ENCODE measurements around the gene CARD16.

The CARD16 gene

DNA sequence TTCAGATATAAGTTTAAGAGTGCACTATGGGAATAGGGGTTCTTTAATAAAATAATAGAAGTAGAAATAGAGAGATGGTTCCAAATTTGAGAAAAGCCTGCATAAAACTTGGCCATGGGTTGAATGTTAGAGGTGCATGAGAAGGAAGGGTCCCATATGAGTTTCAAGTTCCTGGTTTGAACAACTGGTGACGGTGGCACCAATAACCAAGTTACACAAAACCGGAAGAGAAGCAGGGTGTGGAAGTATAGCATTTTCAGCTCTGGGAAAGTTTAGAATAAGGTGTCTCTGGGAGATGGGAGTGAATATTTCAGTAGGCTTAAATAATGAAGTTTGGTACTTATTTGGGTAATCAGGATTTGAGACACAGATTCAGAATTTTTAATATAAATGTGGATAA lies 12.6 kb downstream of the CARD16 start:
- no peak overlapping the region for H3K4me3 ChIP-seq (ENCODE audit: low read length)
- TF ChIP-seq ZNF274 (IDR thresholded peaks at IDR 0.05; ENCODE audit: low read depth, low read length): no peak

DNA sequence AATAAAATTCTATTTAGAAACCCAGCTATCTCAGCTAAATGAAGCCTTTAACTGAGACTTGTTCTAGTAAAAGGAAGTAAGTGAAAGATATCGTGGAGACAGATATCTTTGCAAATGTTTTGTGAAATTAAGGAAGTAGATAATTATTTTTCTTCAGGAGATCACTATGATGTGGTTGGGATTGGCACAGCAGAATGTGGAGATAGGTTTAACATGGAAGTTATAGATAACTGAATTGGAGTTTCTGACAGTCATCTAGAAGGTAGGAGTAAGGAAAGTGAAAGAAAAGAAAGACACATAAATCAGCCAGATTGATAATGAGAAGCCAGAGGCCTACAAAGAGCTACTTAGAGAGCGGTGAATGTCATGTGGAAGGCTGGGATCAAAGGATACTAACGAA lies 17.5 kb downstream of the CARD16 start:
- no peak overlapping the region for H3K4me3 ChIP-seq (ENCODE audit: low read length)
- no peak for TF ChIP-seq ZNF274 (IDR thresholded peaks at IDR 0.05; ENCODE audit: low read depth, low read length)

DNA sequence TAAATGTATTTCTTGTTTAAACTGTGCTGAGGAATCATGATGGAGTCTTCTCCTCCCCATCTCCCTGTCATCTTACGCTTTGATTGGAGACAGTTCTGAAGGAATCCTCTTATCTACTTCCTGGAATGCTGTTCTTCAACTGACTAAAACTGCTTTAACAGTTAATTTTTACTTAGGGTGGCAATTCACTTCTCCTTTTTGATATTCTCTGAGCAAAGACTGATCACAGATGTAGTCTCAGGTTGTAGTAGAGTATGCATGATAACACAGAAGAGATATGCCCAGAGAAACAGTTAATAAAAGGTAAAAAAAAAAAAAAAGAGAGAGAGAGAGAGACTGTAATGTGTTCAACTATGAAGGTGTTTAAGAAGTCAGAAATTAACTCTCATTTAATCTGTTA lies 20.7 kb downstream of the CARD16 start:
- no peak overlapping the region for H3K4me3 ChIP-seq (ENCODE audit: low read length)
- TF ChIP-seq ZNF274 (IDR thresholded peaks at IDR 0.05; ENCODE audit: low read depth, low read length): no peak

DNA sequence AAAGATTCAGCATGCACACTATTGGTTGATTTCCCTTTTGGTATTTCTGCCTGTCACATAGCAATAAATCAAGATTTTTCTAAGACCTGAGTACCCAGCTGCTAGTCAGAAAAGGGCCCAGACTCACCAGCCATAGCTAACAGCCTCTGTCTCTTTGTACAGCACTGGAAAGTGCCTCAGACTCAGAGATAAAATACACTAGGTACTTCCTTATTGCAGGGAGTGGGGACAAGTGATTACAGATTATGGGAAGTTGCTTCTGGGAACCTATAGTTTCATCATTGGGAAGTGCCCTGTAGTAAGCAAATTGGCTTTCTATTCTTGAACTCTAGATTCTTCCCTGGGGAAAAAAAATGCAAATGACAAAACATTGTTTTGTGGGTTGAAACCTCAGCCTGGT lies 22.1 kb downstream of the CARD16 start, which contains the start of gene CASP5:
TSS of gene CASP5 (minus strand) at position 166 of the 400 bp plus-strand sequence. CDS start at position 134, 32 bp downstream.
- H3K4me3 ChIP-seq (ENCODE audit: low read length): no peak within 1 kb of the TSS
- no peak for TF ChIP-seq ZNF274 (IDR thresholded peaks at IDR 0.05; ENCODE audit: low read depth, low read length)

DNA sequence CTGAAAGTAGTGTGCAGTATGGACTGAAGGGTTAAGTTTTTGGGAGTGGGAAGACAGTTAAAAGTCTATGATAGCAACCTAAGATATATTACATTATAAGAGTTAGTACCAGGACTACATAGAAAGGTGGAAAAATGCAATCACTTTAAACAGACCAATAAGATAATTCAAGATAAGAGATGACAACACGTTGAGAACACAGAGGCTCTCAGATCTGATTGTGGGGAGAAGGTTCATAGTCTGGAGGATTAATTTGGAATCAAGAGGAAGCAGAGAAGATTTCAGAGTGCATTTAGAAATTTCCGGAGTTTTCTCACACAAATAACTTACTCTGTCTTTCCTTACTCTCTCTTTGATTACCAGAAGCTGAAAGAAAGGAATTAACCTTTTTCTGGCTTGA lies 22.6 kb downstream of the CARD16 start:
- no peak overlapping the region for H3K4me3 ChIP-seq (ENCODE audit: low read length)
- TF ChIP-seq ZNF274 (IDR thresholded peaks at IDR 0.05; ENCODE audit: low read depth, low read length): no peak

DNA sequence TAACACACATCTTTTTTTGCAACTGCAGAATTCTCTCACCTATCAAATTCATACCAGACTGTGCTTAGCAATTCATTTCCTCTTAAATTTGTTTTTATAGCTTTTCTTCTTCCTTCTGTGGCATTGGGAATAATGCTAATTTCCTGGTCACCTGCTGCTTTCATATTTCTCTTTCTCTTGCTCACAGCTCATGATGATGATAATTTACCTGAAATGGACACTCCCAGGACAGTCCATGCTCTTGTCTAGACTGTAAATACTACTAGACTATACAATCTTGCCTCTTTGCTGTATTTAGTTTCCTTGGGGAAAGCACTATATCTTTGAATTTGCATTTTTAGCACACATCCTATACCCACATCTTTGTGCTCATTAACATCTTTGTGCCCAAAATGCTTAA lies 37.7 kb downstream of the CARD16 start:
- no peak overlapping the region for H3K4me3 ChIP-seq (ENCODE audit: low read length)
- no peak for TF ChIP-seq ZNF274 (IDR thresholded peaks at IDR 0.05; ENCODE audit: low read depth, low read length)

DNA sequence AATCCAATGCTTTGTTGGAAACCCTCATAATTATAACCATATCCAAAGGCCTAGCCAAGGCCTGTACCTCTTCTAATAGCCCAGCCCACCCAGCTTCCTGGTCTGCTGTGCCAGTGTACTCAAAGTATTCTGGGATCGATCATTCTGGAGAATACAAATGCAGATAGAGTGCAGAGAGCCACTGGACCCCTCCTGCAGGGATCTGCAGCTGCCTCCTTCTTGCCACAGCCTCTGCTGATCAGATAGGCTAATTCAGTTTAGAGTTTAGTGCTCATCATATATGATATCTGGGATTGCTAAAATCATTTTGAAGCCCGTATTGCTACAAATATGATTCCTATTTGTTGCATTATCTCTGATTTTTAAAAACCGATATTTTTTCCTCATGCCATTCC lies 39.7 kb downstream of the CARD16 start:
- no peak for TF ChIP-seq ZNF274 (IDR thresholded peaks at IDR 0.05; ENCODE audit: low read depth, low read length)
- H3K4me3 ChIP-seq (ENCODE audit: low read length): no peak overlapping the region

DNA sequence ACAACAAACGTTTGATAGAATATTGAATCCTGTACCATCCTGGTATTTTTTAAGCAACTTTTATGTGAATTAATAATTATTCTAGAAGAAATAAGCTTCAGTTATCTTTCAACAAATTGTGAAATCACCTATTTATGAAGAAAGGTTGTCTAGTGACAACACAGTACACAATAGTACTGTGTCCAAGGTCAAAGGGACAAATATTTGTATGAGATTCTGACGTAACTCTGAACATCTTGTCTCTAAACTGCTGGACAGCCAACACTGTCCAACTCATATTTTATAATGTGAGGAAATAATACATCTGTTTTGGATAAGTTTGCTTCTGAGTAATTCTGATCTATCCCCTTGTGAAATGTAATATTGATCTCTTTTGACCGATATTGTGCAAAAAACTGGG lies 41.1 kb downstream of the CARD16 start:
- no peak overlapping the region for H3K4me3 ChIP-seq (ENCODE audit: low read length)
- no peak for TF ChIP-seq ZNF274 (IDR thresholded peaks at IDR 0.05; ENCODE audit: low read depth, low read length)

DNA sequence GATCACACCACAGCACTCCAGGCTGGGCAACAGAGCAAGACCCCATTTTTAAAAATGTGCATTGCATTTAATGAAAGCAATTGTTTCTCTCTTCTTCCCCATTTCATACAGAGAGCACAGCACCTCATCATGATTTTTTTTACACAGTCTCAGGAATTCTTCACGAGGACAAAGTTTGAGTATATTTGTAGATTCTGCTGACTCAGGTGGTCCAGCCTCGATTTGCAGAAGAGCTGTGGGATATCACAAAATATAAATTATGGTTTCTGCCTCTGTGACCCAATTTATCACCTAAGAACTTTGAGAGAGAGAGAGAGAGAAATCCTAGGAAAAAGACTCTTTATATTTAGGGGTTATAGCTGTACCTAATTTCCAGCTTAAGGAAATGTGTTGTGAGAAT lies 42.0 kb downstream of the CARD16 start:
- H3K4me3 ChIP-seq (ENCODE audit: low read length): no peak overlapping the region
- no peak for TF ChIP-seq ZNF274 (IDR thresholded peaks at IDR 0.05; ENCODE audit: low read depth, low read length)

DNA sequence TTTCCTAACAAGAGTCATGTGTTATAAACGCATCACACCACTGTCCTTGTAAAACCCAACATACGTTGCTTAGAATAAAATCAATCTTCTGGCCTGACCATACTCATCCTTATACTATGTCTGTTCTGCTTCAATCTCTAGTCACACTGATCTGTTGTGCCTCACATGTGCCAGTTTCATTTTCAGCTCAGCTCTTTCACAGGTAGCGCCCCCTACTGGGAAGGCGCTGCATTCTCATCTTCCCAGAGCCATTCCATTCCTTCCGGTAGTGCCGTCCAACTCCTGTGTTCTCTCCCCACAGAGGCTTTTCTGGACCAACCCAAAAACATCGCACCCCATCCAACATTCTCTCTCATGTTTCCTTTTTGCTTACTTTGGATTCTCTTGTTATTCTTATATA lies 44.3 kb downstream of the CARD16 start:
- no peak overlapping the region for H3K4me3 ChIP-seq (ENCODE audit: low read length)
- TF ChIP-seq ZNF274 (IDR thresholded peaks at IDR 0.05; ENCODE audit: low read depth, low read length): no peak

DNA sequence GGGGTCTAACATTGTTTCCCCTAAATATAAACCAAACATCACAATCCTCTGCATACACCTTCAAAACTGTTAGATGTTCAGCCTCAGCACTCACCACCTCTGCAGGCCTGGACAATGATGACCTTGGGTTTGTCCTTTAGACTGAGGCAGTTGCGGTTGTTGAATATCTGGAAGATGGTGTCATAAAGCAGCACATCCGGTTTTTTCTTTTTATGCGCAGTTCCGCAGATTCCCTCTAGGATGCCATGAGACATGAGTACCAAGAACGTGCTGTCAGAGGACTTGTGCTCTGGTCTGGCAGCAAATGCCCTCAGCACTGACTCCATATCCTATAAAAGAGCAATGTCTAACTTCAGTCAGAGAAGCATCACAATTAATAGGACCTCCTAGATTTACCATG lies 45.0 kb downstream of the CARD16 start:
- no peak for TF ChIP-seq ZNF274 (IDR thresholded peaks at IDR 0.05; ENCODE audit: low read depth, low read length)
- H3K4me3 ChIP-seq (ENCODE audit: low read length): no peak overlapping the region

DNA sequence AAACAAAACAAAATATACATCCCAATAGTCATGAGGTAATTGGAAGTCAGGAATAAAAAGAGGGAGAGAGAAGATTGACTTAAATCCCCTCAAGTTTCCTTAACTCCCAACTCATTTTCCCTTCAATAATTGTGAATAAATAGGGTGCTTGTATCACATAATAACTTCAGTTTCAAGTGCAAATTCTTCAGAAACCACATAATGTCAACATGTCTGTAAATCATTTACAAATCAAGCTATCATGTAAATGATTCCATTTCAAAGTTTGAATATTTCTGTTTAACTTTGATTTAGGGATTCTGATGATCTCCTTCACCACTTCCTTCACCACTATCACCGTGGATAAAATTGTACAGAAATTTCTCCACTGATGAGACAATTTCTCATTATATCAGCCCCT lies 45.4 kb downstream of the CARD16 start:
- no peak for TF ChIP-seq ZNF274 (IDR thresholded peaks at IDR 0.05; ENCODE audit: low read depth, low read length)
- H3K4me3 ChIP-seq (ENCODE audit: low read length): no peak overlapping the region

DNA sequence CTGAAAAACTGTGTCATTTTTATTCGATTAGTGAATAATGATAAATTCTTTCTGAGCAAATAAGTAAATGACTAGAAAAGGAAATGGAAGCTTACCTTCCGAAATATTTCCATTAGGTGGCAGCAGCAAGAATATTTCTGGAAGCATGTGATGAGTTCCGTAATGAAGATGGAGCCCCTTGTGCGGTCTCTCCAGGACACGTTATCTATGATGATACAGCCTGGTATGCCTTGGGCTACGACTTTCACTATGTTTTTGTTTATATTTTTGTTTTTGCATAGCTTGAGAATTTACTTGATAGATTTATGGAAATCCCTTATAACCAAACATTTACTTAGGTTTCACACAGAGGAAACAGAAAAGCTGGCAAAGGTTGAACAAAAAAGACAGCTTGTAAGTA lies 47.8 kb downstream of the CARD16 start:
- no peak overlapping the region for H3K4me3 ChIP-seq (ENCODE audit: low read length)
- no peak for TF ChIP-seq ZNF274 (IDR thresholded peaks at IDR 0.05; ENCODE audit: low read depth, low read length)

DNA sequence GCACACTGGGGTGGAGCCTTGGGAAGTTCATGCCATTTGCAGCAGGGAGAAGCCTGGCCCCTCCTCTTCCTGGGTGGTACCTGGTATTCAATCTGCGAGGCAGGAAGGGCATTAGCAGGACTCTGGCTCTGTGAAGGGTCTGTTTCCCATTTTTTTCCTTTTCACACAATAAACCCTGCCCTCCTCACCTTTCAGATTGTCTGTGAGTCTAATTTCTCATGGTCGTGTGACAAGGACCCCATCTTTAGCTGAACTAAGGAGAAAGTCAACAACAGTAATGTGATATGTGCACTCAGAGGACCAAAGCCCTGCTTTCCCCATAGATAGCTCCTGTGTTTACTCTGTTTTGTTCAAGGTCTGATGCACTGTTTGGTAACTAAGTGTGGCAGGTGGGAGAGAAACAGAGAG lies 50.1 kb downstream of the CARD16 start:
- no peak overlapping the region for H3K4me3 ChIP-seq (ENCODE audit: low read length)
- no peak for TF ChIP-seq ZNF274 (IDR thresholded peaks at IDR 0.05; ENCODE audit: low read depth, low read length)

DNA sequence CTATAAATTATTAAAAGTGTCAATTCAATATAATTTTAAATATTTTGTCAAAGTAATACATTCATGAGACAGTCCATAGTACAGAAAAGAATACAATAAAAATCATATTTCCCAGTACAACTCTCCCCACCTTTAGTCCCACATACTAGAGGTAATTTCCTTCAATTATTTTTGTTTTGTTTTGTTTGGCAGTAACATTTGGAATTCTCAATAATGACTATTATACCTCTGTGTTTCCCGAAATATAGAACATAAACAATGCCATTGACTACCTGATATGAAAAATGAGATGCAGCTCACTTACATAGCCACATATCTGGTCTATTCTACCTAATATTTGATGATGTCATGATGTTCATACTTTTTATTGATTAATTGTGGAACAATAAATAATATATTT lies 52.4 kb downstream of the CARD16 start:
- TF ChIP-seq ZNF274 (IDR thresholded peaks at IDR 0.05; ENCODE audit: low read depth, low read length): no peak
- no peak overlapping the region for H3K4me3 ChIP-seq (ENCODE audit: low read length)

DNA sequence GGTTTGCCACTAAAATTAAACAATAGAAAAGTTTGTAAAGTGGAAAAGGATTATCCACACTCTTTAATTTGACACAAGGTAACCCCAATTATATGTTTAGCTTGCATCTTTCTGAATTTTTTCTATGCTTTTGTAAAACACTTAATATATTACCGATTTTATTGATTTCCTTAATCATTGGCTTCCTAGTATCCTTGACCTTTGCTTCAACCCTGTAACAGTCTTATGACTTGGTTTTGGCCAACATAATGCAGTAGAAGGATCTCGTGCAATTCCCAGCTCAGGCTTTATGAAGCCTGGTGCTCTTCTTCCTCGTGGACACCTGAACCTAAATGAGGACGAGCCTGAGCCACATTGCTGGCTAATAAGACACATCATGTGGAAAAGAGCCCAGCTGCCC lies 53.1 kb downstream of the CARD16 start:
- H3K4me3 ChIP-seq (ENCODE audit: low read length): no peak overlapping the region
- TF ChIP-seq ZNF274 (IDR thresholded peaks at IDR 0.05; ENCODE audit: low read depth, low read length): no peak

Measured in GM08714 (cell line).